K562 (cell line): ENCODE results near the gene KRTCAP2. TPM values are rescaled to one million over a fixed set of nuclear protein-coding genes. Genes with fewer than 3 reads are reported as not detected.

Experiments used
- BCLAF1 ChIP-seq, 2 experiments: fragments of 450-650 bp in 1 of 2; IDR thresholded peaks; 2 replicates each; pipeline ENCODE4 v1.6.1; 2011 to 2017; ENCODE audit warnings: low read depth in 2 of 2, antibody characterized with exemption in 1 of 2, borderline replicate concordance in 1 of 2, low read length in 1 of 2, mild to moderate bottlenecking in 1 of 2, mixed read lengths in 1 of 2; ENCODE audit not compliant: control insufficient read depth in 1 of 2
- FOXK2 ChIP-seq, 2 experiments: fragments of 450-650 bp; IDR thresholded peaks in 1 of 2; conservative IDR thresholded peaks in 1 of 2; 2 replicates each; pipeline ENCODE4 v1.6.1; 2016; ENCODE audit warnings: low read depth in 2 of 2, mild to moderate bottlenecking in 1 of 2
- GABPA ChIP-seq: fragments of 200-800 bp; sonication (Bioruptor generic); conservative IDR thresholded peaks from 2 replicates; pipeline ENCODE4 v1.6.1; 2016; ENCODE audit warnings: low read depth, missing genetic modification characterization, missing compliant biosample characterization
- GABPB1 ChIP-seq: sonication (generic); formaldehyde crosslinking; IDR thresholded peaks from 2 replicates; pipeline ENCODE4 v1.8.0; 2022; ENCODE audit warnings: mild to moderate bottlenecking, missing genetic modification reagents
- POLR2A ChIP-seq: fragments of 450-650 bp; conservative IDR thresholded peaks from 2 replicates; pipeline ENCODE4 v1.6.1; 2016
- STAT5A ChIP-seq: IDR thresholded peaks from 2 replicates; pipeline ENCODE4 v1.6.1; 2012; ENCODE audit warnings: low read length, inconsistent platforms, borderline replicate concordance
- STAT6 ChIP-seq: sonication (generic); formaldehyde crosslinking; IDR thresholded peaks from 2 replicates; pipeline ENCODE4 v1.8.1; 2023; ENCODE audit warnings: mild to moderate bottlenecking, missing genetic modification reagents
- TCF3 ChIP-seq: sonication (generic); formaldehyde crosslinking; IDR thresholded peaks from 2 replicates; pipeline ENCODE4 v1.4.0; 2020; ENCODE audit warnings: mild to moderate bottlenecking, missing genetic modification reagents
- ZBTB40 ChIP-seq, 2 experiments: fragments of 450-650 bp in 1 of 2; sonication (generic) in 1 of 2; formaldehyde crosslinking in 1 of 2; IDR thresholded peaks; 2 replicates each; pipeline versions ENCODE4 v1.7.1 to v1.9.0; 2016 to 2022; ENCODE audit warnings: inconsistent platforms in 1 of 2, mild to moderate bottlenecking in 1 of 2, missing genetic modification reagents in 1 of 2
- ZFP36 ChIP-seq: fragments of 150-350 bp; IDR thresholded peaks from 2 replicates; pipeline ENCODE4 v1.6.1; 2018; ENCODE audit warnings: low read length, low read depth; ENCODE audit not compliant: partially characterized antibody
- ZNF436 ChIP-seq: fragments of 250-450, 450-650 bp; sonication (Bioruptor Pico); formaldehyde crosslinking; IDR thresholded peaks from 2 replicates; pipeline ENCODE4 v1.7.0; 2020; ENCODE audit warnings: mild to moderate bottlenecking
- polyA plus RNA-seq, 8 experiments: library from polyadenylated mRNA; depleted of rRNA in 4 of 8; stranded (reverse) in 5 of 8; unstranded in 3 of 8; fragments of >200 nt; fragmentation: Nextera tagmentation in 2 of 8; fragmentation: Illumina TruSeq in 1 of 8; extraction: Ambion mirVana in 2 of 8; extraction: Trizol in 1 of 8; gene quantifications; 2 replicates each; pipeline versions ENCODE4 v1.2.1 to v1.2.3, GENCODE V29; 2011 to 2014; ENCODE audit warnings: inconsistent platforms in 1 of 8, missing spikeins in 1 of 8
- total RNA-seq, 7 experiments: library from RNA; depleted of rRNA in 6 of 7; stranded (reverse); fragments of >200 nt in 6 of 7; fragmentation: Illumina TruSeq in 2 of 7; extraction: Trizol in 2 of 7; gene quantifications; 2 replicates each; pipeline versions ENCODE4 v1.2.1 to v1.2.3, GENCODE V29; 2011 to 2021; ENCODE audit warnings: low replicate concordance in 1 of 7

Gene KRTCAP2
- total and polyA plus RNA-seq, 9 of the 15 experiments (the other 6 are each of a cell fraction or from before 2014, with no cell fraction given), result 126 to 436 (median 244) TPM

- TF ChIP-seq GABPA (tag) (peak; percentile 99), POLR2A (peak; percentile 91), STAT6 (peak; percentile 28; the same call in 1 of the 2 replicates), STAT5A (no peak; the same call in 1 of the 2 replicates), BCLAF1 (IDR thresholded peaks at IDR 0.05; ENCODE audit: borderline replicate concordance in 1 of 2, control insufficient read depth in 1 of 2, low read depth in 2 of 2, low read length in 1 of 2) (peak in 1 of 2 experiments; percentile 97; a peak in 2 of 4 replicates), ZFP36 (peak; percentile 44), TCF3 (CRISPR knock-in tag) (0 out of 2 replicates have a peak, but pooled peaks have one; percentile 13), ZBTB40 (IDR thresholded peaks at IDR 0.05) (peak; percentile 100), ZBTB40 (CRISPR knock-in tag; IDR thresholded peaks at IDR 0.05) (no peak), GABPB1 (CRISPR knock-in tag) (peak; percentile 99), FOXK2 (conservative IDR thresholded peaks at IDR 0.05 in 1 of 2, IDR thresholded peaks at IDR 0.05 in 1 of 2; ENCODE audit: low read depth in 2 of 2) (peak; percentile 35 to 39; a peak in 2 of 4 replicates), ZNF436 (CRISPR knock-in tag) (no peak)
These were observed 33.0 kb downstream of the KRTCAP2 start, which contains the start of gene DPM3 (continued) for GRCh38 chr1:155139895-155140629.
